GM12892 (cell line): ENCODE data around the gene GPR152.

ENCODE experiments used
- POLR2A ChIP-seq: IDR thresholded peaks from 2 replicates; pipeline ENCODE4 v1.6.1; 2011; ENCODE audit warnings: low read depth, low read length, control low read depth
- POLR2AphosphoS5 ChIP-seq: IDR thresholded peaks from 2 replicates; pipeline ENCODE4 v1.6.1; 2011; ENCODE audit warnings: low read depth, low read length, control low read depth
- TAF1 ChIP-seq: IDR thresholded peaks from 2 replicates; pipeline ENCODE4 v1.6.1; 2011; ENCODE audit warnings: low read depth, mild to moderate bottlenecking, control low read depth, low read length, borderline replicate concordance

DNA sequence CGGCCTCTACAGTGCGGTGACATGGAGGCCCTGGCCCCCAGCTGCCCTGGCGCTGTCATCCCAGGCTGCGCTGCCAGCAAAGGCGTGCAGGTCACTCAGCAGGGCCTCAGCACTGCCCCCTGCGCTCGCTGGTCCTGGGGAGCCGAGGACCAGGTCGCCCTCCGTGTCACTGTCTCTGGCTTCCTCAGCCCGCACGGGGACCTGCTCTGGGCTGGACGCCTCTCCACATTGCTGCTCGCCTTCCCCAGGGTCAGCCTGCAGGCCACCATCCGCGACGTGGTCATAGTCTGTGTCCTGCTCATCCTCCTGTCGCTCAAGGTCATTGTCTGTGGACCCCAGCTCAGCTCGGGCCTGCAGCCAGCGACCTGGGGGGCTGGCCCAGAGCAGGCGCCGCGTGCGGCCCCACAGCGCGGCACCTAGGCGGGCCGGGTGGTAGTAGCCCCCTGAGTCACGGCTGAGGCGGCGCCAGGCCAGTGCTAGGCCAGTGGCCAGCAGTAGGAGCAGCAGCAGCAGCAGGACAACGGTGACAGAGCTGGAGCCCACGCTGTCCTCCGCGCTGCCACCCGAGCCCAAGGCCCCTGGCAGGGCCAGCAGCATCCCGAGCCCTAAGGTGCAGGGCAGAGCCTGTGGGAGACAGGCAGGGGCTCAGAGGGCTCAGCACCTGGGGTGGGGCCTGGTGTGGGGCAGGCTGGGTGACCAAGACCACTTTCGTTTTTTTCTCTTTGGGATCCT is 16.6 kb downstream of the GPR152 start:
- TF ChIP-seq POLR2A (peak; percentile 67; the same call in 1 of the 2 replicates), POLR2AphosphoS5 (peak; percentile 53), TAF1 (no peak)
